Measurements from ENCODE around the gene CHN1.

CHN1 gene

GRCh38 chr2:175006281-175006680 is 1.1 kb upstream of the CHN1 start:
- no peak for TF ChIP-seq CTCF (IDR thresholded peaks at IDR 0.05; ENCODE audit: low read depth, low read length, missing control alignments)
- no peak for DNase-seq (ENCODE audit: low read depth)
- H3K4me3 ChIP-seq (ENCODE audit: low read depth, low read length) = no peak overlapping the region

GRCh38 chr2:175005733-175006264 is 618 bp upstream of the CHN1 start:
- peak overlapping the region; percentile 58; the same call in 1 of the 2 replicates for H3K4me3 ChIP-seq (ENCODE audit: low read depth, low read length)
- no peak for DNase-seq (ENCODE audit: low read depth)
- TF ChIP-seq CTCF (IDR thresholded peaks at IDR 0.05; ENCODE audit: low read depth, low read length, missing control alignments) = no peak

- peak overlapping the region; percentile 58 for H3K4me3 ChIP-seq (ENCODE audit: low read depth, low read length)
- no peak for DNase-seq (ENCODE audit: low read depth)
- TF ChIP-seq CTCF (IDR thresholded peaks at IDR 0.05; ENCODE audit: low read depth, low read length, missing control alignments) = no peak
Measured at GRCh38 chr2:175004730-175004979, 526 bp downstream of the CHN1 start.

DNA sequence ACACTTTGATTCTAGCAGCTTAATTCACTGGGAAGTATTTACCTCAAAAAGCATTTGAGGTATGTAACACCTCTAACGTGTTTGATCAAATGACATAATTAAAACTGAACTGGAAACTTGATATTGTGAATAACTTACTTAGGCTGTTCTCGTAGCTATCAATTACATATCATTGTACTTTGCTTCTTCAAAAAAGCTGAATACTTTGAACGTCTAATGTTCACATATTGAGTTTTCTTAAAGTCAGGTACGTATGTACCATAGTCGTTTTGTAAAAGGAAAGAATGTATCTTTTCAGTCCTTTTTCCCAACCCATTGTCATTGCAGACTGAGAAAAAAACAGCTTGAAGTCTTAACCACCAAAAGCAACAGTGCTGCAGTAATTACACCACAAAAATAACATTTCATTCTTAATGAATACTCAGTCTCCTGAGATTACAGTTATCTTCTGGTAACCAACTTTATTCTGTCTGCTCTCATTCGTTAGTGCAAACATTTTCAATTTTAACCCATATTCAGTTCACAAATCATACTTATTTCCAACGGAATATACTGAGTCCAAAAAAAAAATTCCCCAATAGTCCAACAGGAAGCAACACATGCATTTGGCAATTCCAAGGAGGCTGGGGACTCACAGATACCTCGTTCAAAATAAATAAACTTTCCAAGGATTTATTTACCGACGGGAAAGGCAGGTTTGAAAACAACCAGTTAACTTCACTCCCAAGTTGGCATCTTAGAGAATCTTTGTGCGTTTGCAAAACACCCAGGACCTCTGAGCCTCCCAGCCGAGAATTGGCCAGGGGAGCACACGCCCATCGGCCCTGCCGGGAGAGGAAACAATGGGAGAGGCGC is 1.1 kb downstream of the CHN1 start:
- no peak for DNase-seq (ENCODE audit: low read depth)

GRCh38 chr2:175002547-175003274 is 2.5 kb downstream of the CHN1 start:
- DNase-seq (ENCODE audit: low read depth) = no peak
- TF ChIP-seq CTCF (IDR thresholded peaks at IDR 0.05; ENCODE audit: low read depth, low read length, missing control alignments) = no peak
- H3K4me3 ChIP-seq (ENCODE audit: low read depth, low read length) = no peak overlapping the region

More for the DNA sequence above, 1.1 kb downstream of the CHN1 start:
- H3K4me3 ChIP-seq (ENCODE audit: low read depth, low read length) = no peak overlapping the region
- no peak for TF ChIP-seq CTCF (IDR thresholded peaks at IDR 0.05; ENCODE audit: low read depth, low read length, missing control alignments)

DNA sequence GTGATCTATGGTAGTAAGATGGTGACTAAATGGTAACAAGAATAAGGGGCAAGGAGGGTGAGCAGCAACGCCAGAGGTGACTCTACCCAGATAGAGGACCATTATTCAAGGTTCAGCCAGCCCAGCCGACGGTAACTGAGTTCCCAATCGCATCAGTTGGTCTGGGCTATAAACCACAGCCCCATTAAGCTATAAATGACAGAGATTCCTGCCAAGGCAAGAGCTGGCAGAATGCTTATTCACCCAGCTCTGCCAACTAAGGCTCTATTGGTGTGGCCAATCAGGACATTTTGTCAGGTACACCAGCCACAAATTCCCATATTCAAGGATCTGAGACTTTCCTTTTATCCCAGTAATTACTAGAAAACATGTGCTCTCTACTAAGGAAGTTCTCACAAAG is 3.6 kb downstream of the CHN1 start:
- DNase-seq (ENCODE audit: low read depth) = no peak
- no peak for TF ChIP-seq CTCF (IDR thresholded peaks at IDR 0.05; ENCODE audit: low read depth, low read length, missing control alignments)

More for the DNA sequence above, 3.6 kb downstream of the CHN1 start:
- no peak overlapping the region for H3K4me3 ChIP-seq (ENCODE audit: low read depth, low read length)
